Effector CD8-positive, alpha-beta T cell (primary cell): ENCODE measurements around the gene WWOX.
"Not testable (repeated sequence)": the region's sequence is repeated elsewhere in the genome, so short reads cannot be mapped to it uniquely, and the experiment has no call there.

Experiments
- DNase-seq: peaks from one replicate; lab custom pipeline; 2025; lab: John Stamatoyannopoulos, UW

Gene WWOX

GRCh38 chr16:79021991-79022630, 922.7 kb downstream of the WWOX start:
- no peak for DNase-seq

GRCh38 chr16:79026117-79026516, 926.7 kb downstream of the WWOX start:
- no peak for DNase-seq

- no peak for DNase-seq
These were observed 937.1 kb downstream of the WWOX start for GRCh38 chr16:79036541-79036940.

- no peak for DNase-seq
These were observed 938.3 kb downstream of the WWOX start for GRCh38 chr16:79037521-79038373.

- no peak for DNase-seq
These were observed 941.8 kb downstream of the WWOX start for GRCh38 chr16:79041206-79041605.

GRCh38 chr16:79042141-79042540, 942.7 kb downstream of the WWOX start:
- no peak for DNase-seq

- DNase-seq, result no peak
These were observed 943.4 kb downstream of the WWOX start for GRCh38 chr16:79042886-79043285.

- no peak for DNase-seq
These were observed 945.7 kb downstream of the WWOX start for GRCh38 chr16:79045191-79045590.

GRCh38 chr16:79047337-79047736, 947.9 kb downstream of the WWOX start:
- no peak for DNase-seq

- no peak for DNase-seq
These were observed 949.6 kb downstream of the WWOX start for GRCh38 chr16:79049040-79049439.

GRCh38 chr16:79050063-79050462, 950.6 kb downstream of the WWOX start:
- DNase-seq, result no peak

GRCh38 chr16:79051313-79051712, 951.9 kb downstream of the WWOX start:
- DNase-seq, result no peak

GRCh38 chr16:79052198-79052597, 952.7 kb downstream of the WWOX start:
- not testable (repeated sequence) for DNase-seq

- DNase-seq, result no peak
These were observed 954.1 kb downstream of the WWOX start for GRCh38 chr16:79053577-79053976.

GRCh38 chr16:79054211-79054984, 954.9 kb downstream of the WWOX start:
- DNase-seq, result no peak

GRCh38 chr16:79055251-79055970, 956.0 kb downstream of the WWOX start:
- no peak for DNase-seq

- no peak for DNase-seq
These were observed 961.7 kb downstream of the WWOX start for GRCh38 chr16:79061181-79061580.

- DNase-seq, result no peak
These were observed 962.9 kb downstream of the WWOX start for GRCh38 chr16:79062336-79062735.

GRCh38 chr16:79062821-79063220, 963.4 kb downstream of the WWOX start:
- no peak for DNase-seq

- DNase-seq, result no peak
These were observed 965.0 kb downstream of the WWOX start for GRCh38 chr16:79064256-79064972.

- DNase-seq, result no peak
These were observed 967.1 kb downstream of the WWOX start for GRCh38 chr16:79066561-79066960.
